GM18502 (cell line): Measurements from ENCODE around the gene SHISA8.

Experiments
- ATAC-seq: cut with Tn5 transposase; IDR thresholded peaks from one replicate; pipeline ENCODE4 v1.9.1; 2021; ENCODE audit warnings: mild to moderate bottlenecking; ENCODE audit not compliant: unreplicated experiment, poor library complexity

The SHISA8 gene

GRCh38 chr22:41915786-41916493 is 1.1 kb upstream of the SHISA8 start:
- no peak for ATAC-seq

GRCh38 chr22:41914611-41915034 is 251 bp downstream of the SHISA8 start:
- no peak for ATAC-seq

GRCh38 chr22:41913842-41914534 is 886 bp downstream of the SHISA8 start:
- no peak for ATAC-seq

- ATAC-seq, result no peak
These were observed 1.7 kb downstream of the SHISA8 start for GRCh38 chr22:41913040-41913719.

GRCh38 chr22:41912338-41913039 is 2.4 kb downstream of the SHISA8 start:
- ATAC-seq, result no peak

- no peak for ATAC-seq
These were observed 3.8 kb downstream of the SHISA8 start for GRCh38 chr22:41911001-41911611.

- no peak for ATAC-seq
These were observed 4.5 kb downstream of the SHISA8 start for GRCh38 chr22:41910050-41911000.

GRCh38 chr22:41909310-41910049 is 5.4 kb downstream of the SHISA8 start:
- ATAC-seq, result no peak

GRCh38 chr22:41908411-41909309 is 6.2 kb downstream of the SHISA8 start:
- ATAC-seq, result no peak

GRCh38 chr22:41907436-41908401 is 7.2 kb downstream of the SHISA8 start:
- no peak for ATAC-seq

GRCh38 chr22:41906822-41907221 is 8.1 kb downstream of the SHISA8 start:
- ATAC-seq, result no peak

GRCh38 chr22:41905411-41906202 is 9.3 kb downstream of the SHISA8 start:
- no peak for ATAC-seq

- no peak for ATAC-seq
These were observed 10.1 kb downstream of the SHISA8 start for GRCh38 chr22:41904450-41905410.

GRCh38 chr22:41902932-41903421 is 11.9 kb downstream of the SHISA8 start:
- ATAC-seq, result no peak
